ENCODE data around the gene CLPSL1. TPM values are rescaled to one million over a fixed set of nuclear protein-coding genes. Genes with fewer than 3 reads are reported as not detected.

The CLPSL1 gene
- total and polyA plus RNA-seq, 2 of the 4 experiments (the other 2 are of a cell fraction): not detected

DNA sequence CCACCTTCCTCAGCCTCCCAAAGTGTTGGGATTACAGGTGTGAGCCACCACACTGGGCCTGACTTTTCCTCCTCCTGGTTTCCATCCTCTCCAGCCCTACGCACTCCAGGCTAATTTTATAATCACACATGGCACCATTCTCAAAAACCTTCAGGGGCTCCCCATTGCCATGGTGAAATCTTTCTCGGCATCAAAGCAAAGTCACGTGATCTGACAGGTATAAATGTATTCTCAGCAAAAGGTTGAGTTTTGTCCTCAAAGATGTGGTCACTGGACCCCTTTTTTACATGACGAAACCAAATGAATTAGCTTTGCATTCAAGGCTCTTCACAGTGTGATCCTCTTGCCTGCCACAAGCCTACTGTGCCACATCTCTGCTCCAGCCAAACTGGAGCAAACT, 28.5 kb upstream of the CLPSL1 start:
- dilution Hi-C loops (cut with HindIII; ENCODE audit: low sequenced_read_pairs, unreplicated experiment) (no loop called here), intact Hi-C loops (cut with micrococcal nuclease) (no loop called here), in situ Hi-C loops (cut with MboI; ENCODE audit: low sequenced_read_pairs) (no loop called here)
- no peak overlapping the region for H3K23ac ChIP-seq (ENCODE audit: low read depth, low read length)
- no peak for TF ChIP-seq RAD21 (IDR thresholded peaks at IDR 0.05; ENCODE audit: low read length)
- no peak for TF ChIP-seq CEBPB (IDR thresholded peaks at IDR 0.05; ENCODE audit: low read depth, low read length)
- TF ChIP-seq POLR2A (IDR thresholded peaks at IDR 0.05; ENCODE audit: low read depth, low read length): no peak
- no peak for TF ChIP-seq MAFK (IDR thresholded peaks at IDR 0.05; ENCODE audit: low read depth, low read length)
- no peak for TF ChIP-seq RFX5 (IDR thresholded peaks at IDR 0.05; ENCODE audit: low read depth, low read length)
- TF ChIP-seq MXI1 (IDR thresholded peaks at IDR 0.05; ENCODE audit: borderline replicate concordance, low read depth, low read length): no peak
- TF ChIP-seq BHLHE40 (IDR thresholded peaks at IDR 0.05; ENCODE audit: low read depth, low read length): no peak
- TF ChIP-seq CHD1 (IDR thresholded peaks at IDR 0.05; ENCODE audit: low read depth, low read length): no peak
- TF ChIP-seq, protein P1, sequence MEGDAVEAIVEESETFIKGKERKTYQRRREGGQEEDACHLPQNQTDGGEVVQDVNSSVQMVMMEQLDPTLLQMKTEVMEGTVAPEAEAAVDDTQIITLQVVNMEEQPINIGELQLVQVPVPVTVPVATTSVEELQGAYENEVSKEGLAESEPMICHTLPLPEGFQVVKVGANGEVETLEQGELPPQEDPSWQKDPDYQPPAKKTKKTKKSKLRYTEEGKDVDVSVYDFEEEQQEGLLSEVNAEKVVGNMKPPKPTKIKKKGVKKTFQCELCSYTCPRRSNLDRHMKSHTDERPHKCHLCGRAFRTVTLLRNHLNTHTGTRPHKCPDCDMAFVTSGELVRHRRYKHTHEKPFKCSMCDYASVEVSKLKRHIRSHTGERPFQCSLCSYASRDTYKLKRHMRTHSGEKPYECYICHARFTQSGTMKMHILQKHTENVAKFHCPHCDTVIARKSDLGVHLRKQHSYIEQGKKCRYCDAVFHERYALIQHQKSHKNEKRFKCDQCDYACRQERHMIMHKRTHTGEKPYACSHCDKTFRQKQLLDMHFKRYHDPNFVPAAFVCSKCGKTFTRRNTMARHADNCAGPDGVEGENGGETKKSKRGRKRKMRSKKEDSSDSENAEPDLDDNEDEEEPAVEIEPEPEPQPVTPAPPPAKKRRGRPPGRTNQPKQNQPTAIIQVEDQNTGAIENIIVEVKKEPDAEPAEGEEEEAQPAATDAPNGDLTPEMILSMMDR (conservative IDR thresholded peaks at IDR 0.05; ENCODE audit: low read depth, low read length): no peak
- no peak for TF ChIP-seq FOS (IDR thresholded peaks at IDR 0.05; ENCODE audit: low read depth, low read length)
- TF ChIP-seq SMC3 (IDR thresholded peaks at IDR 0.05; ENCODE audit: low read depth, low read length): no peak
- TF ChIP-seq, protein P2, sequence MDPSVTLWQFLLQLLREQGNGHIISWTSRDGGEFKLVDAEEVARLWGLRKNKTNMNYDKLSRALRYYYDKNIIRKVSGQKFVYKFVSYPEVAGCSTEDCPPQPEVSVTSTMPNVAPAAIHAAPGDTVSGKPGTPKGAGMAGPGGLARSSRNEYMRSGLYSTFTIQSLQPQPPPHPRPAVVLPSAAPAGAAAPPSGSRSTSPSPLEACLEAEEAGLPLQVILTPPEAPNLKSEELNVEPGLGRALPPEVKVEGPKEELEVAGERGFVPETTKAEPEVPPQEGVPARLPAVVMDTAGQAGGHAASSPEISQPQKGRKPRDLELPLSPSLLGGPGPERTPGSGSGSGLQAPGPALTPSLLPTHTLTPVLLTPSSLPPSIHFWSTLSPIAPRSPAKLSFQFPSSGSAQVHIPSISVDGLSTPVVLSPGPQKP (IDR thresholded peaks at IDR 0.05; ENCODE audit: borderline replicate concordance, low read depth, low read length): no peak
- TF ChIP-seq, protein P3, sequence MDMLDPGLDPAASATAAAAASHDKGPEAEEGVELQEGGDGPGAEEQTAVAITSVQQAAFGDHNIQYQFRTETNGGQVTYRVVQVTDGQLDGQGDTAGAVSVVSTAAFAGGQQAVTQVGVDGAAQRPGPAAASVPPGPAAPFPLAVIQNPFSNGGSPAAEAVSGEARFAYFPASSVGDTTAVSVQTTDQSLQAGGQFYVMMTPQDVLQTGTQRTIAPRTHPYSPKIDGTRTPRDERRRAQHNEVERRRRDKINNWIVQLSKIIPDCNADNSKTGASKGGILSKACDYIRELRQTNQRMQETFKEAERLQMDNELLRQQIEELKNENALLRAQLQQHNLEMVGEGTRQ (IDR thresholded peaks at IDR 0.05; ENCODE audit: low read depth, low read length): no peak
- no peak for TF ChIP-seq NFE2L2 (IDR thresholded peaks at IDR 0.05; ENCODE audit: low read depth, low read length)
- no peak overlapping the region for H3K9ac ChIP-seq (ENCODE audit: low read depth, low read length)
- no peaks in the 10 kb centered on the region for H3K9me1 ChIP-seq (ENCODE audit: insufficient read depth, low read length)
- DNase-seq: no peak
- no peak overlapping the region for H2AFZ ChIP-seq (replicated peaks; ENCODE audit: low read length, poor library complexity)
- CTCF ChIA-PET: no interaction called here
- no peaks in the 10 kb centered on the region for H3K36me3 ChIP-seq (ENCODE audit: control insufficient read depth, insufficient read depth, low read length)
- ATAC-seq (ENCODE audit: low read depth): no peak
- H3K4me1 ChIP-seq (ENCODE audit: control insufficient read depth, insufficient read depth, low read length): no peaks in the 10 kb centered on the region
- no peak overlapping the region for H3K14ac ChIP-seq (replicated peaks; ENCODE audit: low read depth, low read length)
- no peak overlapping the region for H3K4me3 ChIP-seq (ENCODE audit: insufficient read depth, low read depth, low read length)
- no peak overlapping the region for H2BK20ac ChIP-seq (ENCODE audit: low read depth, low read length)
- H3K4me2 ChIP-seq (ENCODE audit: low read depth, low read length): no peak overlapping the region
- no peak overlapping the region for H4K8ac ChIP-seq (ENCODE audit: low read depth in 2 of 2, low read length in 2 of 2)
- no peak overlapping the region for H2BK5ac ChIP-seq (ENCODE audit: low read depth, low read length, poor library complexity, severe bottlenecking)
- no peak overlapping the region for H2BK15ac ChIP-seq (ENCODE audit: low read depth, low read length)
- H3K9me3 ChIP-seq (ENCODE audit: control insufficient read depth, insufficient read depth, low read length): peaks cover 8% of the 10 kb centered on the region
- H4K91ac ChIP-seq (ENCODE audit: insufficient read depth, low read depth, low read length): no peak overlapping the region
- no peak overlapping the region for H3K18ac ChIP-seq (ENCODE audit: low read depth, low read length)
- H2AK5ac ChIP-seq (ENCODE audit: low read depth, low read length): no peak overlapping the region
- no peaks in the 10 kb centered on the region for H3K79me1 ChIP-seq (ENCODE audit: low read depth in 1 of 2, low read length in 2 of 2)
- no peak overlapping the region for H2AK9ac ChIP-seq (replicated peaks; ENCODE audit: low read depth, low read length, poor library complexity)
- H4K20me1 ChIP-seq (ENCODE audit: insufficient read depth, low read length): no peaks in the 10 kb centered on the region
- H3K4ac ChIP-seq (ENCODE audit: low read depth, low read length): no peak overlapping the region
- no TSS peak for BruUV-seq (replicated peaks)
- peaks cover 23% of the 10 kb centered on the region for H3K27me3 ChIP-seq (ENCODE audit: control insufficient read depth, insufficient read depth, low read length)
- H3K27ac ChIP-seq (ENCODE audit: insufficient read depth, low read length): no peak overlapping the region
- H3K56ac ChIP-seq (ENCODE audit: extremely low read depth, insufficient read depth, low read length): no peak overlapping the region
- POLR2A ChIA-PET (ENCODE audit: unreplicated experiment): no interaction called here
- 83% methylated on average over 1 of the region's 4 CpGs; no CpG with 5 or more reads in 1 of the 2 experiments for WGBS, 2 experiments (ENCODE audit: extremely low coverage in 2 of 2, insufficient read length in 1 of 2)
- no peak overlapping the region for H4K5ac ChIP-seq (ENCODE audit: low read depth, low read length)
- H2BK120ac ChIP-seq (ENCODE audit: low read depth, low read length): no peak overlapping the region
